ENCODE measurements around the gene IL6. TPM values are rescaled to one million over a fixed set of nuclear protein-coding genes. Genes with fewer than 3 reads are reported as not detected.
"Not testable (repeated sequence)": the region's sequence is repeated elsewhere in the genome, so short reads cannot be mapped to it uniquely, and the experiment has no call there.

The IL6 gene
- 0.69 TPM for polyA plus RNA-seq (2012; ENCODE audit: low read depth, missing spikeins)

GRCh38 chr7:22726907-22727713, at the start of gene IL6:
TSS of gene IL6 (plus strand) at chr7:22727200. CDS start at chr7:22727263, 63 bp downstream.
- DNase-seq (ENCODE audit: insufficient read length, low spot score): no peak
- no peak for FAIRE-seq

GRCh38 chr7:22677263-22677662, 49.7 kb upstream of the IL6 start:
- not testable (repeated sequence) for FAIRE-seq; DNase-seq (ENCODE audit: insufficient read length, low spot score)

More at GRCh38 chr7:22726907-22727713, at the start of gene IL6:
- TF ChIP-seq POU2F2 (IDR thresholded peaks at IDR 0.05; ENCODE audit: low read depth, low read length) (no peak), SPI1 (IDR thresholded peaks at IDR 0.05; ENCODE audit: low read depth, low read length) (no peak), POLR2AphosphoS5 (IDR thresholded peaks at IDR 0.05; ENCODE audit: low read depth, low read length) (no peak), PAX5 (IDR thresholded peaks at IDR 0.05; ENCODE audit: insufficient read depth, low read length, severe bottlenecking) (no peak), POLR2A (IDR thresholded peaks at IDR 0.05; ENCODE audit: low read depth, low read length) (no peak), TAF1 (IDR thresholded peaks at IDR 0.05; ENCODE audit: low read depth, low read length) (no peak)

- TF ChIP-seq PAX5 (IDR thresholded peaks at IDR 0.05; ENCODE audit: insufficient read depth, low read length, severe bottlenecking) (no peak), POLR2A (IDR thresholded peaks at IDR 0.05; ENCODE audit: low read depth, low read length) (no peak), TAF1 (IDR thresholded peaks at IDR 0.05; ENCODE audit: low read depth, low read length) (no peak), POU2F2 (IDR thresholded peaks at IDR 0.05; ENCODE audit: low read depth, low read length) (no peak), SPI1 (IDR thresholded peaks at IDR 0.05; ENCODE audit: low read depth, low read length) (no peak), POLR2AphosphoS5 (IDR thresholded peaks at IDR 0.05; ENCODE audit: low read depth, low read length) (no peak)
- DNase-seq (ENCODE audit: insufficient read length, low spot score) (no peak), FAIRE-seq (no peak)
These were observed 49.3 kb upstream of the IL6 start for GRCh38 chr7:22677680-22678079.

- TF ChIP-seq POLR2A (IDR thresholded peaks at IDR 0.05; ENCODE audit: low read depth, low read length): no peak
- TF ChIP-seq PAX5 (IDR thresholded peaks at IDR 0.05; ENCODE audit: insufficient read depth, low read length, severe bottlenecking): no peak
- no peak for TF ChIP-seq POLR2AphosphoS5 (IDR thresholded peaks at IDR 0.05; ENCODE audit: low read depth, low read length)
- no peak for TF ChIP-seq POU2F2 (IDR thresholded peaks at IDR 0.05; ENCODE audit: low read depth, low read length)
- TF ChIP-seq SPI1 (IDR thresholded peaks at IDR 0.05; ENCODE audit: low read depth, low read length): no peak
- TF ChIP-seq TAF1 (IDR thresholded peaks at IDR 0.05; ENCODE audit: low read depth, low read length): no peak
- FAIRE-seq: no peak
These were observed 46.5 kb upstream of the IL6 start for GRCh38 chr7:22680482-22680911.

GRCh38 chr7:22681312-22681711, 45.7 kb upstream of the IL6 start:
- no peak for FAIRE-seq
- TF ChIP-seq SPI1 (IDR thresholded peaks at IDR 0.05; ENCODE audit: low read depth, low read length) (no peak), PAX5 (IDR thresholded peaks at IDR 0.05; ENCODE audit: insufficient read depth, low read length, severe bottlenecking) (no peak), POLR2AphosphoS5 (IDR thresholded peaks at IDR 0.05; ENCODE audit: low read depth, low read length) (no peak), POU2F2 (IDR thresholded peaks at IDR 0.05; ENCODE audit: low read depth, low read length) (no peak)
- DNase-seq (ENCODE audit: insufficient read length, low spot score): no peak

More at GRCh38 chr7:22680482-22680911, 46.5 kb upstream of the IL6 start:
- no peak for DNase-seq (ENCODE audit: insufficient read length, low spot score)

- no peak for TF ChIP-seq TAF1 (IDR thresholded peaks at IDR 0.05; ENCODE audit: low read depth, low read length)
- DNase-seq (ENCODE audit: insufficient read length, low spot score) (no peak), FAIRE-seq (no peak)
These were observed 44.9 kb upstream of the IL6 start for GRCh38 chr7:22681852-22682657.

GRCh38 chr7:22683379-22683778, 43.6 kb upstream of the IL6 start:
- FAIRE-seq: no peak
- TF ChIP-seq POLR2AphosphoS5 (IDR thresholded peaks at IDR 0.05; ENCODE audit: low read depth, low read length) (no peak), SPI1 (IDR thresholded peaks at IDR 0.05; ENCODE audit: low read depth, low read length) (no peak), POU2F2 (IDR thresholded peaks at IDR 0.05; ENCODE audit: low read depth, low read length) (no peak), POLR2A (IDR thresholded peaks at IDR 0.05; ENCODE audit: low read depth, low read length) (no peak), PAX5 (IDR thresholded peaks at IDR 0.05; ENCODE audit: insufficient read depth, low read length, severe bottlenecking) (no peak), TAF1 (IDR thresholded peaks at IDR 0.05; ENCODE audit: low read depth, low read length) (no peak)
- no peak for DNase-seq (ENCODE audit: insufficient read length, low spot score)

- TF ChIP-seq PAX5 (IDR thresholded peaks at IDR 0.05; ENCODE audit: insufficient read depth, low read length, severe bottlenecking) (no peak), POLR2A (IDR thresholded peaks at IDR 0.05; ENCODE audit: low read depth, low read length) (no peak), POLR2AphosphoS5 (IDR thresholded peaks at IDR 0.05; ENCODE audit: low read depth, low read length) (no peak), SPI1 (IDR thresholded peaks at IDR 0.05; ENCODE audit: low read depth, low read length) (no peak), POU2F2 (IDR thresholded peaks at IDR 0.05; ENCODE audit: low read depth, low read length) (no peak), TAF1 (IDR thresholded peaks at IDR 0.05; ENCODE audit: low read depth, low read length) (no peak)
- no peak for FAIRE-seq
These were observed 40.4 kb upstream of the IL6 start for GRCh38 chr7:22686620-22687019.

GRCh38 chr7:22688084-22688483, 38.9 kb upstream of the IL6 start:
- DNase-seq (ENCODE audit: insufficient read length, low spot score) (no peak), FAIRE-seq (no peak)
- TF ChIP-seq POU2F2 (IDR thresholded peaks at IDR 0.05; ENCODE audit: low read depth, low read length) (no peak), POLR2AphosphoS5 (IDR thresholded peaks at IDR 0.05; ENCODE audit: low read depth, low read length) (no peak), TAF1 (IDR thresholded peaks at IDR 0.05; ENCODE audit: low read depth, low read length) (no peak), POLR2A (IDR thresholded peaks at IDR 0.05; ENCODE audit: low read depth, low read length) (no peak), PAX5 (IDR thresholded peaks at IDR 0.05; ENCODE audit: insufficient read depth, low read length, severe bottlenecking) (no peak), SPI1 (IDR thresholded peaks at IDR 0.05; ENCODE audit: low read depth, low read length) (no peak)

More at GRCh38 chr7:22686620-22687019, 40.4 kb upstream of the IL6 start:
- no peak for DNase-seq (ENCODE audit: insufficient read length, low spot score)

GRCh38 chr7:22688934-22689333, 38.1 kb upstream of the IL6 start:
- FAIRE-seq: not testable (repeated sequence)

More at GRCh38 chr7:22688934-22689333, 38.1 kb upstream of the IL6 start:
- DNase-seq (ENCODE audit: insufficient read length, low spot score): not testable (repeated sequence)
